Aorta (tissue), 5 donors: ENCODE results near the gene WWOX. TPM values are rescaled to one million over a fixed set of nuclear protein-coding genes. Genes with fewer than 3 reads are reported as not detected.

Experiments used
- ATAC-seq: fragments of 200-7000 bp; cut with Tn5 transposase; one replicate; pipeline ENCODE4 v1.9.1; 2022; ENCODE audit warnings: moderate library complexity; ENCODE audit not compliant: low FRiP score
- DNase-seq, 2 donors: peaks; one replicate each; pipeline ENCODE4 v3.0.0-alpha.2; 2020
- H3K27ac ChIP-seq, 2 donors: one replicate each; pipeline ENCODE4 v1.5.1; 2013; ENCODE audit warnings: low read length in 2 of 2, mild to moderate bottlenecking in 2 of 2, moderate library complexity in 2 of 2, control low read depth in 1 of 2, inconsistent platforms in 1 of 2, low read depth in 1 of 2
- H3K27me3 ChIP-seq, 2 donors: one replicate each; pipeline ENCODE4 v1.6.1; 2013; ENCODE audit warnings: control low read depth in 1 of 2, low read length in 1 of 2, mild to moderate bottlenecking in 1 of 2, moderate library complexity in 1 of 2; ENCODE audit not compliant: insufficient read depth in 2 of 2, control insufficient read depth in 1 of 2
- H3K36me3 ChIP-seq, 2 donors: one replicate each; pipeline ENCODE4 v1.6.1; 2013; ENCODE audit warnings: control low read depth in 1 of 2, low read length in 1 of 2, mild to moderate bottlenecking in 1 of 2; ENCODE audit not compliant: insufficient read depth in 2 of 2, control insufficient read depth in 1 of 2
- H3K4me1 ChIP-seq, 2 donors: one replicate each; pipeline ENCODE4 v1.6.1; 2013; ENCODE audit warnings: low read length in 2 of 2, control low read depth in 1 of 2, mild to moderate bottlenecking in 1 of 2, moderate library complexity in 1 of 2; ENCODE audit not compliant: insufficient read depth in 2 of 2, control insufficient read depth in 1 of 2
- H3K4me3 ChIP-seq, 2 donors: one replicate each; pipeline ENCODE4 v1.5.1; 2013; ENCODE audit warnings: low read length in 2 of 2, control low read depth in 1 of 2, mild to moderate bottlenecking in 1 of 2
- H3K9me3 ChIP-seq: one replicate; pipeline ENCODE4 v1.6.1; 2013; ENCODE audit warnings: mild to moderate bottlenecking, low read length; ENCODE audit not compliant: control insufficient read depth
- WGBS, 2 donors: extraction: QIAGEN DNeasy Blood & Tissue Kit; methylation state at CpG; one replicate each; pipeline ENCODE4 v1.1.7; 2013; 5-methylcytosine and 5-hydroxymethylcytosine counted together
- intact Hi-C, 2 donors: fragments of 100-400 bp; cut with DNase I; formaldehyde crosslinking; loops; one replicate each; pipeline versions ENCODE4 v1.14.2 to v1.15.0; 2022
- polyA plus RNA-seq, 2 donors: library from polyadenylated mRNA; stranded (reverse); fragments of 200-250 nt; gene quantifications; one replicate each; pipeline ENCODE4 v1.2.3, GENCODE V29; 2013
- total RNA-seq, 2 donors: library from RNA; stranded (reverse); fragmentation: NEBNext Ultra II Directional; extraction: Animal tissue kit (Norgen Biotek cat#: 25700); gene quantifications; one replicate each; pipeline ENCODE4 v1.2.1, GENCODE V29; 2021
- donor health status: healthy with polysubstance abuse.
- donor health status: Bipolar disorder and iron deficiency.
- donor health status: DM: no; HTN: no; CAD: no.
- donor health status: DM: no; HTN: no; CAD: no.
- donor health status: DM: yes; HTN: yes; CAD: no.

The WWOX gene
- total and polyA plus RNA-seq, 4 donors, result 11.2 to 30.9 (median 14.6) TPM

DNA sequence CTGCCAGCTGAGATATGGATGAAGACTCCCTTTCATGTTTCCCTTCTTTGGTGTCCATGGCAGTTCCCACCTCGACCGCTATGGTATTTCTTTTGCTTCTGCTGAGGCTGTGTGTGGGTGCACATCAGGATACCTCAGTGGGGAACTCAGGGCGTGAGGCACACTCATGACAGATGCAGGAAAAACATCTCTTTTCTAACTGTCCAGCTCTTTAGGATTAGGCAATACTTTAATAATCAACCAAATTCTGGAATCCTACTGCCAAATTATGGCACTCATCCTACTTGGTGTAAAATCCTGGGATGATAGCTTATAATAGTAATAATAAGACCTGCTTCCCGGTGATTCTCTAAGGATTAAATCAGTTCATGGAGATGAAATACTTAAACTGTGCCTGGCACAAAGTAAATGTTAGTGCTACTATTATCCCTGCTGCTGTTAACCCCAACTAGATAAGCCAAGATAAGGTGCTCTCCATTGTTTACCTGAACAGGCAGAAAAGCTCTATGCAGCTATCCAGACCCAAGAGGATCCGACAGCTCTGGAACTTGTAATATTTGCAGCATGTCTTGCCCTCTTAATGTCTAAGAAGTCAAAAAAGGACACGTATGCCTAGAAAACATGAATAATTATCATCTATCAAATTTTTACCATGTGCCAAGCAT is 543.3 kb downstream of the WWOX start:
- no peak overlapping the region for H3K4me3 ChIP-seq
- H3K27me3 ChIP-seq, result no peaks in the 10 kb centered on the region
- 81 to 83% methylated on average over 6 of the region's 6 CpGs for WGBS, 2 donors
- no peaks in the 10 kb centered on the region for H3K9me3 ChIP-seq
- no peaks in the 10 kb centered on the region for H3K4me1 ChIP-seq
- intact Hi-C loops, result no loop called here
- DNase-seq (no peak), ATAC-seq (no peak)
- H3K27ac ChIP-seq, result no peak overlapping the region
- H3K36me3 ChIP-seq, result no peaks in the 10 kb centered on the region

DNA sequence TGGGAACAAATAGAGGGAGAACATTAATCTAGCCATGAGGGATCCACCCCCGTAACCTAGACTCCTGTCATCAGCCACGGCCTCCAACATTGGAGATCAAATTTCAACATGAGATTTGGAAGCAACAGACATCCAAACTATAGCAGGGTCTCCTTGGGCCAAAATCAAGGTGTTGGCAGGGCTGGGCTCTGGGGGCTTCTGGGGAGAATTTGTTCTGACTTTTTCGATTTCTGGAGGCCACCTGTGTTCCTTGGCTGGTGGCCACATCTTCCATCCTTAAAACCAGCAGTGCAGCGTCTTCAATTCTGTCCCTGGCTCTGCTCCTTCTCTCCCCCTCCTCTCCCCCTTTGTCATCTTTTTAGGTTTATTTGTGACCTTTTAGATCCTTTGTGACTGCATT is 546.2 kb downstream of the WWOX start:
- H3K4me1 ChIP-seq, result no peaks in the 10 kb centered on the region
- H3K27ac ChIP-seq, result no peak overlapping the region
- 87 to 91% methylated on average over 4 of the region's 4 CpGs for WGBS, 2 donors
- DNase-seq (no peak), ATAC-seq (no peak)
- H3K36me3 ChIP-seq, result no peaks in the 10 kb centered on the region
- no peak overlapping the region for H3K4me3 ChIP-seq
- H3K9me3 ChIP-seq, result no peaks in the 10 kb centered on the region
- intact Hi-C loops, result no loop called here
- H3K27me3 ChIP-seq, result no peaks in the 10 kb centered on the region

- H3K4me1 ChIP-seq, result no peaks in the 10 kb centered on the region
- H3K9me3 ChIP-seq, result no peaks in the 10 kb centered on the region
- WGBS, 2 donors, result 92% methylated on average over 3 of the region's 3 CpGs
- H3K27ac ChIP-seq, result no peak overlapping the region
- H3K27me3 ChIP-seq, result no peaks in the 10 kb centered on the region
- DNase-seq, result no peak
- no peak overlapping the region for H3K4me3 ChIP-seq
- ATAC-seq, result no peak
- no peaks in the 10 kb centered on the region for H3K36me3 ChIP-seq
- intact Hi-C loops, result no loop called here
Measured at GRCh38 chr16:78647019-78647418, 547.6 kb downstream of the WWOX start.

- WGBS, 2 donors, result 64 to 69% methylated on average over 2 of the region's 2 CpGs
- Histone ChIP-seq H3K27me3 (no peaks in the 10 kb centered on the region), H3K36me3 (no peaks in the 10 kb centered on the region), H3K4me3 (no peak overlapping the region), H3K27ac (no peak overlapping the region), H3K4me1 (no peaks in the 10 kb centered on the region), H3K9me3 (no peaks in the 10 kb centered on the region)
- intact Hi-C loops, result no loop called here
- no peak for DNase-seq
- no peak for ATAC-seq
Measured at GRCh38 chr16:78647491-78647890, 548.0 kb downstream of the WWOX start.

DNA sequence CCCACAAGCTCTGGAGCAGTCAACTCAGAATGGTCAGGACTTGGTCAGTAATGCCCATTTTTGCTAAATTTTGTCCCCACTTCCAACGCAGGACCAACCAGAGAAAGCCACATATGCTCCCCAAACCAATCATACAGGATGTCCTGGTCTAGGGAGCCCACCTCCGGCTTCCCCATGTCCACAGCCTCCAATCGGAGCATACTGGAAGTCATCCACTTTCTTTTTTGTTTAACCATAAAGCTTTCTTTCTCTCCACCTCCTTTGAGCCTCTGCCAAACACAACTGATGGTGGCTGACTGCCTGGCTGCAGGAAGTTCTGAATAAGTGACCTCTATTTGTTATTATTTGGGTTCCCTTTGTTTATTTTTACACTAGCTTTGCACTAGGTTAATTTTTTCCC is 549.1 kb downstream of the WWOX start:
- no peak for DNase-seq
- 20 to 26% methylated on average over 3 of the region's 3 CpGs for WGBS, 2 donors
- Histone ChIP-seq H3K36me3 (no peaks in the 10 kb centered on the region), H3K4me3 (no peak overlapping the region), H3K27ac (no peak overlapping the region), H3K9me3 (no peaks in the 10 kb centered on the region), H3K27me3 (no peaks in the 10 kb centered on the region), H3K4me1 (no peaks in the 10 kb centered on the region)
- intact Hi-C loops, result no loop called here
- ATAC-seq, result no peak

DNA sequence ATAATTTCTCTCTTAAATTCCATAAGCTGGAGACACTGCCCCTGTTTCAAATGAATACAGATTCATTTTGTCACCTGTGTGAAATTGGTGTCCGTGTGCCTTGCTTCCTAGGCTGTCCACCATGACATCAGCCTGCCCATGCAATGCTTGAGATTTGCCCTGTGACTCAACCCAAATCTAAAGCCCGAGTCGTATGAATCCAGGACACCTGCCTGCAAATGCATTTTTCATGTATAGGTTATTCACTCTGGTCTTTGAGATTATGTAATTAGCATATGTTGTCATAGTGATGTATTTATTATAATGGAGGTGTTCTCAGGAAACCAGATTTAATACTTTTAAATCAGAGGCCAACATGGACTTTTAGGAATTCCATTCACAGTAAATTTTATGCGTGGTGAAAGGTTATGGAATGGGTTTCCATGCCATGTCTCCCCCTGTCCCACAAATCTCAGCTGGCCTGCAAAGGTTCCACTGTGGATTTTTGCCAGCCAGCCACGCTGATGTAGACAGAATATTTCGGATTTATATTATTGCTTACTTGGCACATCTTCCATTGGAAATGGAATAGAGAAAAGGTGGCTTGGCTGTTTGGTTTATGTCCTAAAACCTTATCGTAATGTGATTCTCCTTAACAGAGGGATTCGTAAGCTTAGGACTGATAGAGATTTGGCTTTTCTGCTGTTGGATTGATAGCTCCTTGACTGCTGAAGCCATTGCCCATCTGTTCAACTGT is 551.1 kb downstream of the WWOX start:
- no peaks in the 10 kb centered on the region for H3K9me3 ChIP-seq
- H3K27ac ChIP-seq, result no peak overlapping the region
- ATAC-seq (no peak), DNase-seq (no peak)
- WGBS, 2 donors, result 82 to 85% methylated on average over 8 of the region's 8 CpGs
- no peaks in the 10 kb centered on the region for H3K36me3 ChIP-seq
- intact Hi-C loops, result no loop called here
- no peaks in the 10 kb centered on the region for H3K27me3 ChIP-seq
- H3K4me1 ChIP-seq, result no peaks in the 10 kb centered on the region
- H3K4me3 ChIP-seq, result no peak overlapping the region

DNA sequence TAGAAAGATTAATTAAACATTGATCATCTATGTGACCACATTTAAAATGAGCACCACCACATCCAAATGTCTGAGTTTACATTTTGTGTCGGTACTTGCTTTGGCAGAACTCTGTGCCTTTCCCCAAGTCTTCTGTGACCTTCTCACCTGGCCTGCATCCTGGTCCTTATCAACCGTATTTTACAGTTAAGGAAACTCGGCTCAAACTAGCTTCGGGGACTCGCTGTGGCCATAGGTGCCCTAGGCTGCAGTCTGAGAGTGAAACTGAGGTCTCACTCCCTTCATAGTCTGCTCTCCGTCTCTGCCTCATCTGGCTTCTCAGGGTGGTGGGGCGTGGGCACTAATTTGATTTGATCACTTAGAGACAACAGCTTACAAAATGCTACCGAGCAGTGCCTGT is 555.5 kb downstream of the WWOX start:
- no peaks in the 10 kb centered on the region for H3K36me3 ChIP-seq
- no peaks in the 10 kb centered on the region for H3K27me3 ChIP-seq
- DNase-seq, result no peak
- H3K27ac ChIP-seq, result no peak overlapping the region
- intact Hi-C loops, result no loop called here
- ATAC-seq, result no peak
- 89 to 91% methylated on average over 8 of the region's 8 CpGs for WGBS, 2 donors
- no peak overlapping the region for H3K4me3 ChIP-seq
- H3K4me1 ChIP-seq, result no peaks in the 10 kb centered on the region
- H3K9me3 ChIP-seq, result no peaks in the 10 kb centered on the region

DNA sequence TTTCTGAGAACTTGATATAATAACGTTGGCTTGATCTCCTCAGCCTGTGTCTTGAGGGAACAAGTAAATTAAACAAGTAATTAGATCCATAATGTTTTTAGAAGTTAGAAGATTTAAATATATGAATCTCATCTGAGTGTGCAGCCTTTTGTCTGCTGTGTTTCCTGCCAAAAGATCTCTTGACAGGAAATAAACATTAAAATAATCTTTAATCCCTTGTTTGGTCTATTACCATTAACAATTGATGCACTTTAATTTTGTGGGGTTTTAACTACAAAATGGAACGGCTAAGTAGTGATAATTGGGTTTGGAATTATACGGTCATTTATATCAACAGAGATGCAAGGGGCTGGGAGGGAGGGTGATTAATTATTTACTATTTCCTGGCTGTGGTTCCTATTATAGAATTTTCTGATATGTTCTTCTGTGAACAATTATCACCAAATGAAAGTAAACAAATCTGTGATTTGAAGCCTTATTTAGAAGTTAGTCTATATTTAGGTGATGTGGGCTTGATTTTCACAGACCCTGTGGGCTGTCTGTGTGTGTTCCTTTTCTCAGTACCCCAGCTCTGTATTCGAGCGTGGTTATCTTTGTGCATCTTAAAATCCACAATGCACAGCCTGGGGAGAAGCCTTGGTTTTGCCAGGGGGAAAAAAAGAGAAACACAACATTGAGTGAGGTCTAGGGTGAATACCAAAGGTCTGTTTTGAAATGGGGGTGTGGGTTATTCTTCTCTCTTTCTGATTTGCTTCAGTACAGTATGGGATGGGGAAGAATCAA is 556.1 kb downstream of the WWOX start:
- no peaks in the 10 kb centered on the region for H3K9me3 ChIP-seq
- no peaks in the 10 kb centered on the region for H3K4me1 ChIP-seq
- H3K27me3 ChIP-seq, result no peaks in the 10 kb centered on the region
- no peak overlapping the region for H3K4me3 ChIP-seq
- intact Hi-C loops, result no loop called here
- no peaks in the 10 kb centered on the region for H3K36me3 ChIP-seq
- H3K27ac ChIP-seq, result no peak overlapping the region
- no peak for ATAC-seq
- 65 to 73% methylated on average over 5 of the region's 5 CpGs for WGBS, 2 donors
- no peak for DNase-seq
